ENCODE measurements around the gene MAGI2.

DNA sequence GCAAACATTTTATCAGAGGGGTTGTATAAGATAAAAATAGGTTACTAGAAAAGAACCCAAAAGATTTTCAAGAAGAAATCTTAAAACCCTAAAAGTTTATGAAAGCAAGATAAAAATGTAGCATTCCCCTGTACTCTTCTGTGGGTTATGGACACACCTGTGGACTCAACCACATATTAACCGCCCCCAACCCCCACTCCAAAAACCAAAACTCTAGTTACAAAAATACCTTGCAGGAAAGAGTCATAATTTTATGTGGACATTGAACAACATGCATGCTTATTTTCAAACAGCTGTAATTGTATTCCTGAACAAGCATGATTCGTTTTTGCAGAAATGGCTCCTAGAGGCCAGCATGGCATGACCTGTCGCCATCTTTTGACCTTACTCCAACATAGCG, 1188.0 kb downstream of the MAGI2 start:
- TF ChIP-seq CTCF (IDR thresholded peaks at IDR 0.05; ENCODE audit: insufficient read depth, low read depth, low read length) (no peak), EZH2 (IDR thresholded peaks at IDR 0.05; ENCODE audit: insufficient read depth, low read length) (no peak)

All from astrocyte (in vitro differentiated cells and primary cell).